Measurements from ENCODE around the gene PPFIBP1.
"Not testable (repeated sequence)": the region's sequence is repeated elsewhere in the genome, so short reads cannot be mapped to it uniquely, and the experiment has no call there.

Gene PPFIBP1

GRCh38 chr12:27571463-27571862, 47.5 kb downstream of the PPFIBP1 start:
- no peak for DNase-seq

GRCh38 chr12:27572486-27573255, 48.7 kb downstream of the PPFIBP1 start:
- DNase-seq, result no peak

GRCh38 chr12:27573972-27574371, 50.0 kb downstream of the PPFIBP1 start:
- DNase-seq, result no peak

- no peak for DNase-seq
These were observed 51.2 kb downstream of the PPFIBP1 start for GRCh38 chr12:27575090-27575761.

GRCh38 chr12:27575762-27576118, 51.7 kb downstream of the PPFIBP1 start:
- DNase-seq, result no peak

GRCh38 chr12:27576667-27577347, 52.8 kb downstream of the PPFIBP1 start:
- no peak for DNase-seq

- DNase-seq, result no peak
These were observed 53.7 kb downstream of the PPFIBP1 start for GRCh38 chr12:27577688-27578087.

- no peak for DNase-seq
These were observed 54.8 kb downstream of the PPFIBP1 start for GRCh38 chr12:27578689-27579372.

- DNase-seq, result no peak
These were observed 56.7 kb downstream of the PPFIBP1 start for GRCh38 chr12:27580561-27581330.

- not testable (repeated sequence) for DNase-seq
These were observed 57.3 kb downstream of the PPFIBP1 start for GRCh38 chr12:27581331-27581671.

- DNase-seq, result not testable (repeated sequence)
These were observed 57.8 kb downstream of the PPFIBP1 start for GRCh38 chr12:27581833-27582232.

- not testable (repeated sequence) for DNase-seq
These were observed 58.4 kb downstream of the PPFIBP1 start for GRCh38 chr12:27582445-27582844.

GRCh38 chr12:27583057-27583797, 59.2 kb downstream of the PPFIBP1 start:
- DNase-seq, result no peak

GRCh38 chr12:27583981-27584380, 60.0 kb downstream of the PPFIBP1 start:
- DNase-seq, result no peak

GRCh38 chr12:27585739-27586265, 61.8 kb downstream of the PPFIBP1 start:
- DNase-seq, result no peak

GRCh38 chr12:27588075-27588730, 64.2 kb downstream of the PPFIBP1 start:
- not testable (repeated sequence) for DNase-seq

- no peak for DNase-seq
These were observed 64.8 kb downstream of the PPFIBP1 start for GRCh38 chr12:27588776-27589175.

GRCh38 chr12:27589419-27589818, 65.4 kb downstream of the PPFIBP1 start:
- no peak for DNase-seq

- not testable (repeated sequence) for DNase-seq
These were observed 67.7 kb downstream of the PPFIBP1 start for GRCh38 chr12:27591698-27592097.

- DNase-seq, result no peak
These were observed 68.5 kb downstream of the PPFIBP1 start for GRCh38 chr12:27592548-27592947.

GRCh38 chr12:27593266-27593665, 69.3 kb downstream of the PPFIBP1 start:
- no peak for DNase-seq

Measured in cerebellar nuclear complex (tissue), 1 donor.